ENCODE data around the gene ITGA1. TPM values are rescaled to one million over a fixed set of nuclear protein-coding genes. Genes with fewer than 3 reads are reported as not detected.
A peak's percentile ranks its signal among the peaks of the same experiment; 100 is the strongest.

The ITGA1 gene
- total RNA-seq, 1 donor from 2014 or later = 42.7 TPM

DNA sequence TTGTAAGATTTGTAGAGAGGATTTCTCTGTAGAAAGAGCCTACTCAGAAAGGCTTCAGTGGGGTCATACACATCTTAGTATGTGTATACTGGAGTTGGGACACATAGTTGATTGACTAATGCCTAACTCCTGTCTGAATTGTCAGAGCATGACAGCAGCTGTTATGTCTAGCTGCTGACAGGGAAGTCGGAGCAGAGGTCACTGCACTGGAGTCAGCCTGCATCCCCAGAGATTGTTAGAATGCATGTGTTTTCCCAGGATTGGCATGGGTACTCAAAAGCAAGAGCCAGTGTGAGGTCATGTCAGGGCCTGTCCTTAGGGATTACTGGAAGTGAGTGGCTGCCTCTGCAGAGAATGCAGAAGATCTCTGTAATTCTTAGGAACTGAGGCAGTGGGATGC lies 82.7 kb downstream of the ITGA1 start:
- peaks cover 0 to 4% of the 10 kb centered on the region in 2 donors for H3K4me1 ChIP-seq
- no peaks in the 10 kb centered on the region for H3K27me3 ChIP-seq
- intact Hi-C loops (cut with DNase I) = no loop called here
- H3K36me3 ChIP-seq = peaks cover 0 to 10% of the 10 kb centered on the region in 2 donors
- TF ChIP-seq, protein P1, sequence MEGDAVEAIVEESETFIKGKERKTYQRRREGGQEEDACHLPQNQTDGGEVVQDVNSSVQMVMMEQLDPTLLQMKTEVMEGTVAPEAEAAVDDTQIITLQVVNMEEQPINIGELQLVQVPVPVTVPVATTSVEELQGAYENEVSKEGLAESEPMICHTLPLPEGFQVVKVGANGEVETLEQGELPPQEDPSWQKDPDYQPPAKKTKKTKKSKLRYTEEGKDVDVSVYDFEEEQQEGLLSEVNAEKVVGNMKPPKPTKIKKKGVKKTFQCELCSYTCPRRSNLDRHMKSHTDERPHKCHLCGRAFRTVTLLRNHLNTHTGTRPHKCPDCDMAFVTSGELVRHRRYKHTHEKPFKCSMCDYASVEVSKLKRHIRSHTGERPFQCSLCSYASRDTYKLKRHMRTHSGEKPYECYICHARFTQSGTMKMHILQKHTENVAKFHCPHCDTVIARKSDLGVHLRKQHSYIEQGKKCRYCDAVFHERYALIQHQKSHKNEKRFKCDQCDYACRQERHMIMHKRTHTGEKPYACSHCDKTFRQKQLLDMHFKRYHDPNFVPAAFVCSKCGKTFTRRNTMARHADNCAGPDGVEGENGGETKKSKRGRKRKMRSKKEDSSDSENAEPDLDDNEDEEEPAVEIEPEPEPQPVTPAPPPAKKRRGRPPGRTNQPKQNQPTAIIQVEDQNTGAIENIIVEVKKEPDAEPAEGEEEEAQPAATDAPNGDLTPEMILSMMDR (IDR thresholded peaks at IDR 0.05) = no peak
- peak overlapping the region in 1 of 2 donors; percentile 6 for H3K27ac ChIP-seq
- H3K4me3 ChIP-seq = no peak overlapping the region
- no peaks in the 10 kb centered on the region for H3K9me3 ChIP-seq
- peak in 1 of 2 donors; percentile 67 for DNase-seq (ENCODE audit: low spot score in 2 of 2)

DNA sequence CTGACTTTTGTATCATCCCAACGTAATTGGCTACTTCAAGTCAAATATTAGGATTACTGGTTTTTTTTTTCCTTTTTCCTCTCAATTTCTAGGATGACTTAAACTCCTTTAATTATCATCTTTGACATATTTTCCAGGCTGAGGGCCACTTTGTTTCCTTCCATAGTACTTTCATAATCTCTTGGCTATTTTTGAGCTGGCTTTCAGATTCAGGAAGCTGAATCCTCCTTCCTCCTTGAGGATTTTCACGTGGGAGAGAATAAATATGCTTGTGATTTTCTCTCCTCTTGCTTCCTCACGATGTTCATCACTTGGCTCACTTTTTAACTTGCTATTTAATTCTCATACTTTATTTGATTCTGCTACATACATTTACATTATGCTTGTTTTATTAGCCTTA lies 88.1 kb downstream of the ITGA1 start:
- H3K27ac ChIP-seq = peak overlapping the region in 1 of 2 donors; percentile 19
- TF ChIP-seq, protein P1 (IDR thresholded peaks at IDR 0.05) = no peak
- intact Hi-C loops (cut with DNase I) = no loop called here

DNA sequence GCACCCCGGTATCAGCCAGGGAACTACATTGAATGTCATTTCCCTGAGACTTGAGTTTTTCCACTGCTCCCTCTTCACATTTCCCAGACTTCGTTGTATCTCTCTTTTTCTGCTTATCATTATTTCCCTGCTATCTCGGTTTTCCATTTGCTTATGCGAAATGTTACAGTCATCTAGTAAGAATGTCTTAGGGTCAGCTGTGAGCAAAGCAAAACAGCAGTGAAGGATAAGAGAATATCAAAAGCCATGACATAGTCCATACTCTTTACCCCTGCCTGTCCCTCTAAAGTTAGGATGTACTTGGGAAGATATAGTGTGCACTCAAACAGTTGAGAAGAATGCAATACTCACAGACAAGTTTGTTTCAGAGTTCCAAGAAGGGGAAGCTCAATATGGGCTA lies 88.7 kb downstream of the ITGA1 start:
- H3K36me3 ChIP-seq = peaks cover 0 to 4% of the 10 kb centered on the region in 2 donors
- H3K9me3 ChIP-seq = no peaks in the 10 kb centered on the region
- peaks cover 0 to 11% of the 10 kb centered on the region in 2 donors for H3K4me1 ChIP-seq
- intact Hi-C loops (cut with DNase I) = no loop called here
- TF ChIP-seq, protein P1 (IDR thresholded peaks at IDR 0.05) = no peak
- no peak for DNase-seq (ENCODE audit: low spot score in 2 of 2)
- H3K27ac ChIP-seq = peak overlapping the region in 1 of 2 donors; percentile 19
- no peaks in the 10 kb centered on the region for H3K27me3 ChIP-seq
- H3K4me3 ChIP-seq = no peak overlapping the region

More for the DNA sequence above, 88.1 kb downstream of the ITGA1 start:
- no peaks in the 10 kb centered on the region for H3K27me3 ChIP-seq
- no peaks in the 10 kb centered on the region for H3K36me3 ChIP-seq
- H3K4me3 ChIP-seq = no peak overlapping the region
- peaks cover 0 to 11% of the 10 kb centered on the region in 2 donors for H3K4me1 ChIP-seq
- no peak for DNase-seq (ENCODE audit: low spot score in 2 of 2)
- H3K9me3 ChIP-seq = no peaks in the 10 kb centered on the region

DNA sequence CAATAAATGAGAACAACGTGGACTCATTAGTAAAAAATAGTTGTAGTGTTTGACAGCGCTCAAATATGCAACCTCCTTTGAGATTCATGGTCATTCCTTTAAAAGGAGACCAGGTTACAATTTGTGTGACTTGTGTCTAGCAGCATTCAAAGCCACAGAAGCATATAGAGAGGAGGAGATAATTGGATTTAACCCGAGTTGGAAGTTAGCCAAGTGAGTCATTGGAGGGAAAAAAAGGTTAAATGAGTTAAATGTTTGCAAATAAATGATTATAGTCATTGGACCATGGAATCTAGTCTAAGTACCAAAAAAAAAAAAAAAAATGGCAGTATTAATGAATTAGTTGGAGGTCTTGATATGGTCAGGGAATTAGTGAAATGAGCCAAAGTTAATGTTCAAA lies 90.9 kb downstream of the ITGA1 start:
- TF ChIP-seq, protein P1 (IDR thresholded peaks at IDR 0.05) = no peak
- intact Hi-C loops (cut with DNase I) = no loop called here
- peaks cover 0 to 21% of the 10 kb centered on the region in 2 donors for H3K36me3 ChIP-seq
- no peaks in the 10 kb centered on the region for H3K9me3 ChIP-seq
- DNase-seq (ENCODE audit: low spot score in 2 of 2) = no peak
- H3K27ac ChIP-seq = no peak overlapping the region
- no peaks in the 10 kb centered on the region for H3K27me3 ChIP-seq
- no peak overlapping the region for H3K4me3 ChIP-seq
- H3K4me1 ChIP-seq = peaks cover 0 to 11% of the 10 kb centered on the region in 2 donors

DNA sequence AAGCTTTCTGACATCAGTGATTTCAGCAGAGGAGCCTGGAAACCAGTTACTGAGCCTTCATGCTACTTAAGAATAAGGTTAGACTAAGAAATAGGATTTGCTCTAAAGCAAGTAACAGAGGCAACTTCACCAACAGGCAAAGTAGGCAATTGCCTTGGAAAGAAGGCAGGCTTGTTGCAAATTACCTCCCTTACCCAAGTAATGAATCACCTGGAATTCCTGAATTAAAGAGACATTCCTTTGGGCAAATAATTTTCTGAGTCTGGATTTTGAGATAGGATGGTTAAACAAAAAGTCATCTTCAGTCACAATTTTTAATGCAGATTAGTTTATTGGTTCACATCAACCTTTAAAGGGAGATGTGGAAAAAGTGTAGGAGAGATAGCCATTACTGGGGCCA lies 92.8 kb downstream of the ITGA1 start:
- TF ChIP-seq, protein P1 (IDR thresholded peaks at IDR 0.05) = no peak
- Histone ChIP-seq H3K27ac (peak overlapping the region in 1 of 2 donors; percentile 42), H3K36me3 (peaks cover 0 to 28% of the 10 kb centered on the region in 2 donors), H3K4me1 (peaks cover 0 to 9% of the 10 kb centered on the region in 2 donors), H3K27me3 (no peaks in the 10 kb centered on the region), H3K9me3 (no peaks in the 10 kb centered on the region), H3K4me3 (no peak overlapping the region)
- intact Hi-C loops (cut with DNase I) = no loop called here
- DNase-seq (ENCODE audit: low spot score in 2 of 2) = no peak

DNA sequence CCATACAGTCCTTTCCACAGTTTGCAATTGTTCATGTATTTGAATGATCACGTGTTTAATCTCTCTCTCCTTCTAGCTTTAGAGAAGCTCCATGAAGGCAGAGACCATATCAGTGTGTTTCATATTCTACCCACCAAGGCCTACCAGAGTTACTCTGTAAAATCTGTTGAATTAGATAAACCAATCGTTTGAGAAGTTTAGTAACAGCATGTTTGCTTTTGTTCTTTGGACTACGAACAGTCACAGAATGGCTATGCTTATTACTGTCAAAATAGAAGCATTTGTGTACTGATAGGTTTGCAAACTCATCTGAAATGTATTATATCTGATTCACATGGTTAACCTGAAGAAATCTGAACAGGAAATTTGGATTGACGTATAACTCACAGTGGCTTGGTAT lies 93.8 kb downstream of the ITGA1 start:
- TF ChIP-seq, protein P1 (IDR thresholded peaks at IDR 0.05) = no peak
- no peaks in the 10 kb centered on the region for H3K27me3 ChIP-seq
- intact Hi-C loops (cut with DNase I) = no loop called here
- peaks cover 0 to 3% of the 10 kb centered on the region in 2 donors for H3K4me1 ChIP-seq
- H3K9me3 ChIP-seq = no peaks in the 10 kb centered on the region
- peaks cover 6 to 28% of the 10 kb centered on the region in 2 donors for H3K36me3 ChIP-seq
- H3K4me3 ChIP-seq = no peak overlapping the region
- peak overlapping the region in 1 of 2 donors; percentile 42 for H3K27ac ChIP-seq
- no peak for DNase-seq (ENCODE audit: low spot score in 2 of 2)

Measured in ascending aorta (tissue), 2 donors.